GM19397 (cell line): ENCODE measurements around the gene C8B.

Source experiments
- ATAC-seq: cut with Tn5 transposase; IDR thresholded peaks from one replicate; pipeline ENCODE4 v1.9.1; 2021; ENCODE audit warnings: mild to moderate bottlenecking, moderate library complexity; ENCODE audit not compliant: unreplicated experiment

The C8B gene

DNA sequence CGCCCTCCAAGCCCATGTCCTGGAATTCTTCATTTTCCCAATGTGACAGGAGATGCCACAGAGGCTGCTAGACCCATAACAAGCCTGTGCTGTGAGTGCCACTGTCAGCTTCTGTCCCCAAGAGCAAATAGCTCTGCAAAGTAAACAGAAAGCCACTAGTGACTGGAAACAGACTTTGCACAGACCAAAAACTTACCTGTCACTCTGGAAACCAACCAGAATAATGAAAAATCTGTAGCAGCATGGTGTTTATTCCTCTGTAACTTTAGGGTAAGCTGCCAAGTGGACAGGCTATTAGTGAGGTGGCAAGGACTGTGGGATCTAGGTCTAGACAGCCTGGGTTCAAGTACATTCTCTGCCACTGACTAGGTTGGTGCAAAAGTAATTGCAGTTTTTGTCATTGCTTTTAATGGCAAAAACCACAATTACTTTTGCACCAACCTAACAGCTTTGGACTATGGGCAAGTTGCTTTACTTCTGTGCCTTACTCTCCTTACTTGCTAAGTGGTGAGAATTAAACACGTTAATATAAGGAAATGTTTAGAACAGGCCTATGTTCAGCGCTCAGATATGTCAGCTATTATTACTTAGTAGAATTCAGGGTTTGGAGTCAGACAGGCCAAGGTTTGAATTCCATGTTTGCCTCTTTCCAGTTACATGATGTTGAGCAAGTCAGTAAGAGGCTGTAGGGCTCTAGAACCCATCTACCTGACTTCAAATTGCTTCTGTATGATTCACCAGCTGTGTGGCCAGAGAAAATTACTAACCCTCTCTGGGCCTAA is at the start of gene C8B:
Gene C8B (minus strand): TSS at position 100 of the 782 bp plus-strand sequence. CDS start 67 bp downstream, at position 33.
- ATAC-seq = no peak

GRCh38 chr1:57015071-57015470 is 49.3 kb upstream of the C8B start:
- no peak for ATAC-seq

DNA sequence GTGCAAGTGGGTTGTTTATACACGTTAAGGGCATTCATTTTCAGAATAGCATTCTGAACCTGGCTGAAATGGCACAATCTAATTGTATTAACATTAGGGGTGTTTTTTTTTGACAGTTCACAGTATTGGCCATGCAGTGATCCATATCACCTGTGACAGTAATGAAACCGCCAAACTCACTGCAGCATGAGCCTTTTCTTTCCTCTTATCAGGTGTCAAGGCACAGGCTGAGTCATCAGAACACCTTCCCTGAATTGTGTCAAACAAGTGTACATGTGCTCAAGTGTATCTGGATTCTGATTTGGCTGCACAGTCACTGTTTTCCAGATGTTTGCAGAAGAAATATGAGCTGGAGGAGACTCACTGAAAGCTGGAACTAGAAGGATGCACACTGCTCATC is 47.7 kb upstream of the C8B start:
- no peak for ATAC-seq

DNA sequence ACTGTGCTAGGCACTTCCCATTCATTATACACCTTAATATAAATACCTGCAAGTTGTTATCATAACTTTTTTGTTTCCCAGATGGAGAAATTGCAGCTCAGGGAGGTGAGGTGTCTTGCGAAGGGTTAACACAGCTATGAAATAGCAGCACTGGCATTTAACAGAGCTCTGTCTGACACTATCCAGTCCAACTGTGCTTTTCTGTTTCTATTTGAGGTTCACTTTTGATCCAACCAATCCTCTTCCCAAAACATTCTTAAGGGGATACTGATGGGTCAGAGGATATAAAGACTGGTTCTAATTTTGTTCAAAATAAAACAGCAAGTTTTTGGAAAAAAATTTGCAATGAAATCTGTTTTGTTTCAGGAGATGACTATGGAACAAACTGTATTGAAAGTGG is 46.5 kb upstream of the C8B start:
- ATAC-seq = no peak

DNA sequence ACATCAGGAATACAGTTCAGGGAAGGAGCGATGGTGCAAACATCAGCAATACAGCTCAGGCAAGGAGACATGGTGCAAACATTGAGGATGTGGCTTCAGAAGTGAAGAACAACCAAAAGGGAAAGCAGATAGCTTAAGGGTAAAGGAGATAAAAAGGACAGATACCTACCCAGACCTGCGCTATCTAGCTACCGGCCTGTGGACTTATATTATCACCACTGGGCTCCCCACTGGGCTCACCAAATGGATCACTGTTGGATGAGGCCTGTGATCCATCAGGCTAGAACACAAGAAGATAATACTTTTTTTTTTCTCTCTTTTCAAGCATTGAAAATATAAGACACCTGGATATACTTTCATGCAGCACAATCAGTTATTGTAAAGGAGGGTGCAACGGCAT is 44.7 kb upstream of the C8B start:
- no peak for ATAC-seq

GRCh38 chr1:57007948-57008347 is 42.1 kb upstream of the C8B start:
- no peak for ATAC-seq

GRCh38 chr1:57007472-57007871 is 41.7 kb upstream of the C8B start:
- no peak for ATAC-seq

DNA sequence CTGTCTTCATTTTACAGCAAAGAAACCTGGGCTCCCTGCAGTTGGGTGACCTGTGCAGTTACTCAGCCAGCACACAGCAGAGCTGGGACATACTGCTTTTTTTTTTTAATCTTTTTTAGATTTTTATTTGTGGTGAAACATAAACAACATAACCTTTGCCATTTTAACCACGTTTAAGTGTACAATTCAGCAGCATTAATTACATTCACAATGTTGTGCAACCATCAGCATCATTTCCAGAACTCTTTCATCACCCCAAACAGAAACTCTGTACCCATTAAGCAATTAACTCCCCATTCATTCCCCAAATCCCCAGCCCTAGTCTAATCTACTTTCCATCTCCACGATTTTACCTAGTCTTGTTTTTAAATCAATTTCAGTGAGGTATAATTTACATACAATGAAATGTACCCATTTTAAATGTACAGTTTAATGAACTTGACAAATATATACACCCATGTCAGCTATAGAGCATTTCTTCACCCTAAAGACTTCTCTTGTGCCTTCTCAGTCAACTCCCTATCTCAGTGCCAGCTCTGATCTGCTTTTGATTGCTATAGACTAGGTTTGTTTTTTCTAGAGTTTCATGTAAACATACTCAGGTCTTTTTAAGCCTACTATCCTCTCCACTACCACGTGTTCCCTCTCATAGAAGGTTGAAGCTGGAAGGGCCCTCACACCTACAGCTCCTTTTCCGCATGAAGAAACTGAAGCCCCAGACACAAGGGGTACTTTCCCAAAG is 37.8 kb upstream of the C8B start:
- ATAC-seq = no peak

DNA sequence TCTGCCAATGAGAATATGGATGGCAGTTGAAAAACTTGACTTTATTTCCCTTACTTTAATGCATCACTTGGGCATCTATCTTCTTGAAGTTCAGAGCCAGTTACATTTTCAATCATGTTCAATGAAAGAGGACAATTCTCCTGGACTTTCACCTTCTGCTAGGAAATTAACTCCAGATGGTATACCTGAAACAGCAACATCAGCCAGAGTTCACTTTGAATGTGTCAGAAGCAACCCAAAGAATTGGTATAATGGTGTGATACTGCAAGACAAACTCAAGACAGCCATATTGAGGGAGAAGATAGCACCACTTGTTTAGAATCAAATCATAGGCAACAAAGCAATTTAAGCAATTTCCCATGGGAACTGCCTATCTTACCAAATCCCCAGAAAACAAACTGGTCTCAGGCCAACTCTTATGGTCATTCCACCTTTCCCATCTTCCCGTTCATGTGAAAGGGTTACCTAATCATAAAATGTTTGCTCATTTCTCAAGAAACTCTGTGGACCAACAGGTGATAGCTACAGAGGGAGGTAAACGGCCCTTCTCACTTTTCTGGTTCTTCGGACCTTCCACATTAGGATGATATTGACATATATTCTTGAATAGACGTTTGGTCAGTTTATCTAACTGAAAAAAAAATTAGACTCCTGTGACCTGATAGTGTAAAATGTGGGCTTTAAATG is 29.7 kb upstream of the C8B start:
- ATAC-seq = no peak

- no peak for ATAC-seq
These were observed 27.7 kb upstream of the C8B start for GRCh38 chr1:56993475-56993874.

DNA sequence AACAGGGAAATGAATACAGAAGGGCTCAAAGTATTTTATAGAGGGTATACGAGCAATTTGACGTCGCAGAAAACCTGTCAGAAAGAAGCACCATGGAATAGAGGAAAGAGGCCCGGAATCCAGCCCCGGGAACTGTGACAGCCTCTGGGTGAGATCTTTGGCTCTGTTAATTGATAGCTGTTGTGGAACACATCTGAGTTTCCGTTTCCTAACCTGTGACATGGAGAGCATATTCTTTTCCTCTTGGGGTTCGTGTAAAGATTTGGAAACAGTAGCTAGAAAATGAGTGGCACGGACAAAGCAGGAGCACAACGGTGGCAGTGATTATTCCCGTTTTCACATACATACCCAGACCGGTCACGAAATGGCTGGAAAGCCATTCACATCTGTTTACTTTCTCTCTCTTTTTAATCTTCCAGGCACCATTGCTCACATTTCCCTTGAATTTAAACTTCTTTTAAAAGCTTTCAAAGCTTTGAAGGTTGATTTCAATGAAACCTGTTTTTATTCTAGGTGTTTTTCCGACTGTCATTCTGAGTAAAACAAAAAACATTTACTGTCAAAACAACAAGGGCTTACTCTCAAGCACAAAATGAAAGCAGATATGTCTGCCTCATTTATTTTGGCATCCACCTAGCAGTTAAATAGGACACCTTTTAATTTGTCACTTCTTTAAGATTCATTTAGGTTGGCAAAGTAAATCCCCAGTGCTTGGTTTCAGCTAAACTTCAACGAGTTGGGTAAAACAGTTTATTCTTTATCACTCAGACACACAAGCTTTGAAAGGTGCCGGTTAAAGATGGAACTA is 26.7 kb upstream of the C8B start:
- ATAC-seq = no peak

DNA sequence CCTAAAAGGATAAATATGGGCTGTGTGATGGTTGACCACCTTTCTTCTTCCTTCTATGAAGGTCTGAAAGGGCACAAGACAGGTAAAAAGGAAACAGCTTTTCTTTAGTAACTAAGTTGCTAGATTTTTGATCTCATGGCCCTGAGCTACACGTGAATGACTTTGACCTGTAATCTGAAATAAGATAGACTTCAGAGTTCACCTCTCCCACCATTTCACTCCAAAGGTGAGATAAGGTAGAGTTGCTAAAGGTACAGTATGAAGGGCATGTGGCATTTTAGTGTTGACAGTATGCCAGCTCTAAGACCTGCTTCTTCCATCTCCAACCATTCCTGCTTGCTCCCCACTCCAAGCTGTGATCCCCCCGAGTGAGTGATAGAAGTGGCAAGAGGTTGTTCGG is 25.8 kb upstream of the C8B start:
- no peak for ATAC-seq

DNA sequence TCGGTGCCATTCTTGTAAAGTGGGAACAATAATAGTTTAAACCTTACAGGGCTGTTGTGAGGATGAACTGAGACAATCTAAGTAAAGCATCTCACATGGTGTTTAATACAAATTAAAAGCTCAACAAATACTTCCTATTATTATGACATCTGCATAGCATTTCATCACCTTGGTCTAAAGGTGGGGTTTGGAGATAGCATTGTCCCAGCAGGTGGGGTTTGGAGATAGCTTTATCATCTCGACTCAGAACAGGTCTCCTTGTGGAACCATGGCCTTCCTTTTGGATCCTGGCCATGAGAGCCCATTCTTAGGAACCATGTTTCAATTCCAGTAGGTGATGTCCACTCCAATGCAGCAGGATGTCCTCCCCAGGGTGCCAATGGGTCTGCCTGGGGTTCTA is 20.6 kb upstream of the C8B start:
- no peak for ATAC-seq

GRCh38 chr1:56985857-56986256 is 20.0 kb upstream of the C8B start:
- ATAC-seq = no peak

GRCh38 chr1:56983484-56983883 is 17.7 kb upstream of the C8B start:
- no peak for ATAC-seq

GRCh38 chr1:56979986-56980755 is 14.4 kb upstream of the C8B start:
- no peak for ATAC-seq

DNA sequence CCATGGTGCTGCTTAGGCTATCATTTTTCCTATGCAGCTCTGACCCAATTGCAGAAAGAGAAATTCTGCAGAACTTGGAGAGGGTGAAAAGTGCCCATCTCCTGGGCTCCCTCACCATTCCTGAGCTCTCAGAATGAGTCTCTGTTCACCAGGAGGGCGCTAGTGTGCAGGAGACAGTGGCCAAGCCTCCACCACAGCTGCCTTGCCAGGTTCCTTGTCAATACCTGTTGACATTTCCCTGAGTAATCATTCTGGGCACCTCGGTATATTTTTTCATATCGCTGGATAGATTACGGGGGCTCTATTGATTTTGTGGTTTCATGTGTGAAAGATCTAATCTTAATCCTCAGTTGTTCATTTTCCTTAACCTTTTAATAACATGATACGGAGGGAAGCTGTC is 13.0 kb upstream of the C8B start:
- no peak for ATAC-seq

GRCh38 chr1:56977910-56978309 is 12.1 kb upstream of the C8B start:
- no peak for ATAC-seq

- no peak for ATAC-seq
These were observed 9.6 kb upstream of the C8B start for GRCh38 chr1:56975446-56975845.
